Heart left ventricle (tissue), 16 donors: ENCODE measurements around the gene LRRC36. TPM values are rescaled to one million over a fixed set of nuclear protein-coding genes. Genes with fewer than 3 reads are reported as not detected.

Source experiments
- ATAC-seq, 4 donors: fragments of 200-7000 bp; cut with Tn5 transposase; one replicate each; pipeline ENCODE4 v1.9.1; 2020 to 2022; ENCODE audit warnings: moderate library complexity in 4 of 4, mild to moderate bottlenecking in 3 of 4, moderate number of reproducible peaks in 1 of 4
- DNase-seq, 5 donors: peaks; one replicate each; pipeline ENCODE4 v3.0.0-alpha.2; 2020
- H3K27ac ChIP-seq, 12 donors: fragments of 200-600 bp; sonication (generic) in 4 of 12; one replicate each; pipeline versions ENCODE4 v1.5.0 to v1.8.0; 2016 to 2022; ENCODE audit warnings: mild to moderate bottlenecking in 2 of 12
- H3K27me3 ChIP-seq, 9 donors: fragments of 200-600 bp; sonication (generic) in 2 of 9; one replicate each; pipeline versions ENCODE4 v1.5.1 to v1.8.0; 2016 to 2022; ENCODE audit warnings: mild to moderate bottlenecking in 3 of 9
- H3K36me3 ChIP-seq, 9 donors: fragments of 200-600 bp; sonication (generic) in 2 of 9; one replicate each; pipeline versions ENCODE4 v1.5.0 to v1.8.0; 2018 to 2022; ENCODE audit warnings: mild to moderate bottlenecking in 2 of 9
- H3K4me1 ChIP-seq, 12 donors: fragments of 200-600 bp; sonication (generic) in 4 of 12; one replicate each; pipeline versions ENCODE4 v1.5.0 to v1.8.0; 2016 to 2022; ENCODE audit warnings: mild to moderate bottlenecking in 3 of 12
- H3K4me3 ChIP-seq, 12 donors: fragments of 200-600 bp; sonication (generic) in 4 of 12; one replicate each; pipeline versions ENCODE4 v1.5.0 to v1.8.0; 2017 to 2022; ENCODE audit warnings: mild to moderate bottlenecking in 9 of 12, moderate library complexity in 4 of 12
- H3K9me3 ChIP-seq, 12 donors: fragments of 200-600 bp; sonication (generic) in 4 of 12; one replicate each; pipeline versions ENCODE4 v1.5.0 to v1.8.0; 2016 to 2022; ENCODE audit warnings: mild to moderate bottlenecking in 1 of 12
- POLR2A ChIP-seq, 2 donors: fragments of 450-650 bp; IDR thresholded peaks; one replicate each; pipeline ENCODE4 v1.6.1; 2017; ENCODE audit warnings: antibody characterized with exemption in 2 of 2, mild to moderate bottlenecking in 2 of 2, moderate library complexity in 2 of 2
- WGBS, 4 donors: extraction: QIAGEN DNeasy Blood & Tissue Kit in 2 of 4; methylation state at CpG; one replicate each; pipeline versions ENCODE4 v1.1.5 to v1.1.7; 2013 to 2018; 5-methylcytosine and 5-hydroxymethylcytosine counted together
- intact Hi-C, 10 donors: fragments of 100-400 bp; cut with DNase I; formaldehyde crosslinking; loops; one replicate each; pipeline versions ENCODE4 v1.11.1 to v1.14.2; 2022
- polyA plus RNA-seq, 2 donors: library from polyadenylated mRNA; stranded (reverse); fragments of 200-250 nt; gene quantifications; one replicate each; pipeline ENCODE4 v1.2.3, GENCODE V29; 2013
- total RNA-seq, 9 donors: library from RNA; depleted of rRNA in 2 of 9; stranded (reverse); fragments of >200 nt in 2 of 9; fragmentation: NEBNext Ultra II Directional in 3 of 9; extraction: Animal tissue kit (Norgen Biotek cat#: 25700) in 3 of 9; gene quantifications; one replicate each; pipeline versions ENCODE4 v1.1.0 to v1.2.4, GENCODE V29; 2016 to 2023
- TF ChIP-seq, protein P1 (sequence below), 12 donors: fragments of 200-600 bp; sonication (generic) in 4 of 12; IDR thresholded peaks; one replicate each; pipeline versions ENCODE4 v1.5.0 to v1.8.0; 2018 to 2022; ENCODE audit warnings: antibody characterized with exemption in 12 of 12, mild to moderate bottlenecking in 5 of 12
- donor health status: ischemic (EF 13 %, LVEDD 7.1; RV severe dilation, severe dysfunction).
- donor health status: healthy with polysubstance abuse.
- donor health status: DM: no; HTN: yes; CAD: no.
- donor health status: DM: no; HTN: no; CAD: no.
- donor health status: ischemic (EF 25% LVEDD 6.9; RV normal size, moderate dysfunction).
- donor health status: ischemic (EF 25% LVEDD 5.7; RV mildly dilated, moderate dysfunction).
- donor health status: healthy.
- donor health status: DM: yes; HTN: yes; CAD: no.
- donor health status: ischemic (EF 35%, LVEDD 5.7; RV mildly dilated, moderate dysfunction).
- donor health status: nonischemic (EF 11% LVEDD 7.7; RV severe dilation, severe dysfunction).
- donor health status: DM: yes; HTN: yes; CAD: no.
- donor health status: PGD.
- donor health status: ischemic (EF 29% LVEDD 5.4; RV normal size, mild dysfunction).
- donor health status: nonischemic (EF 23%, LVEDD 6.1; RV moderate dilation, normal function).

Gene LRRC36
- total and polyA plus RNA-seq, 11 donors: 0.15 to 0.42 (median 0.27) TPM; not detected in 8

DNA sequence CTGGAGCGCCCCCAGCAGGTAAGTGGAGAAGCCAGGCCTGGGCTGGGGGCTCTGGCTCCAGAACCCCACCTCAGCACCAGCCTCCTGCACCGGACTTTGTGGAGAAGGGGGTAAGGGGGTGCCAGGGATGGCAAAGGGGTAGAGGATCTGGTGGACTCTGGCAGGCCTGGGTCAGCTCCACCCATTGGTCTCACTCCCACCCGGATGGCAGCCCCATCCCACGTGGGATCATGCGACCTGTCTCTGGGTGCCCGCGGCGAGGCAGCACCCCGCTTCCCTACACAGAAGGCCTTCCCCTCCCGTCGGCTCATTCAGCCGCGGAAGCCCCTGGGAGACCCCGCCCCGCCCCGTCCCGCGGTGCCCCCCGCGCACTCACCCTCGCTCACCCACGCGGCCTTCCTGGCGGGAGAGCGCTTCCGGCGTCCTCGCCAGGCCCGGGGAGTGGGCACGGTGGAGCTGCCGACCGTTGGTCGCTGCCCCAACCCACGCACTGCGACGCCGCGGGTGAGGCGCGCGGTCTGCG lies 47.8 kb upstream of the LRRC36 start:
- Histone ChIP-seq H3K36me3 (peaks cover 0 to 2% (median 0%) of the 10 kb centered on the region in 9 donors), H3K27ac (peak overlapping the region in 3 of 12 donors; percentile 24 to 60 (median 48)), H3K27me3 (peaks cover 0 to 3% (median 0%) of the 10 kb centered on the region in 9 donors), H3K4me1 (peaks cover 0 to 26% (median 7%) of the 10 kb centered on the region in 12 donors), H3K4me3 (peak overlapping the region; percentile 3 to 69 (median 55)), H3K9me3 (no peaks in the 10 kb centered on the region)
- TF ChIP-seq POLR2A (IDR thresholded peaks at IDR 0.05): no peak
- TF ChIP-seq, protein P1, sequence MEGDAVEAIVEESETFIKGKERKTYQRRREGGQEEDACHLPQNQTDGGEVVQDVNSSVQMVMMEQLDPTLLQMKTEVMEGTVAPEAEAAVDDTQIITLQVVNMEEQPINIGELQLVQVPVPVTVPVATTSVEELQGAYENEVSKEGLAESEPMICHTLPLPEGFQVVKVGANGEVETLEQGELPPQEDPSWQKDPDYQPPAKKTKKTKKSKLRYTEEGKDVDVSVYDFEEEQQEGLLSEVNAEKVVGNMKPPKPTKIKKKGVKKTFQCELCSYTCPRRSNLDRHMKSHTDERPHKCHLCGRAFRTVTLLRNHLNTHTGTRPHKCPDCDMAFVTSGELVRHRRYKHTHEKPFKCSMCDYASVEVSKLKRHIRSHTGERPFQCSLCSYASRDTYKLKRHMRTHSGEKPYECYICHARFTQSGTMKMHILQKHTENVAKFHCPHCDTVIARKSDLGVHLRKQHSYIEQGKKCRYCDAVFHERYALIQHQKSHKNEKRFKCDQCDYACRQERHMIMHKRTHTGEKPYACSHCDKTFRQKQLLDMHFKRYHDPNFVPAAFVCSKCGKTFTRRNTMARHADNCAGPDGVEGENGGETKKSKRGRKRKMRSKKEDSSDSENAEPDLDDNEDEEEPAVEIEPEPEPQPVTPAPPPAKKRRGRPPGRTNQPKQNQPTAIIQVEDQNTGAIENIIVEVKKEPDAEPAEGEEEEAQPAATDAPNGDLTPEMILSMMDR (IDR thresholded peaks at IDR 0.05): no peak
- ATAC-seq (peak in 3 of 4 donors; percentile 4 to 19 (median 19)), DNase-seq (peak in 1 of 5 donors; percentile 20)
- 5 to 16% (median 8%) methylated on average over 4 to 42 of the region's 42 CpGs for WGBS, 4 donors
- intact Hi-C loops: loop anchor here in 1 of 10 donors (5.0 kb wide), 1 partner anchor 118 kb away; no protein-coding TSS in a partner anchor

DNA sequence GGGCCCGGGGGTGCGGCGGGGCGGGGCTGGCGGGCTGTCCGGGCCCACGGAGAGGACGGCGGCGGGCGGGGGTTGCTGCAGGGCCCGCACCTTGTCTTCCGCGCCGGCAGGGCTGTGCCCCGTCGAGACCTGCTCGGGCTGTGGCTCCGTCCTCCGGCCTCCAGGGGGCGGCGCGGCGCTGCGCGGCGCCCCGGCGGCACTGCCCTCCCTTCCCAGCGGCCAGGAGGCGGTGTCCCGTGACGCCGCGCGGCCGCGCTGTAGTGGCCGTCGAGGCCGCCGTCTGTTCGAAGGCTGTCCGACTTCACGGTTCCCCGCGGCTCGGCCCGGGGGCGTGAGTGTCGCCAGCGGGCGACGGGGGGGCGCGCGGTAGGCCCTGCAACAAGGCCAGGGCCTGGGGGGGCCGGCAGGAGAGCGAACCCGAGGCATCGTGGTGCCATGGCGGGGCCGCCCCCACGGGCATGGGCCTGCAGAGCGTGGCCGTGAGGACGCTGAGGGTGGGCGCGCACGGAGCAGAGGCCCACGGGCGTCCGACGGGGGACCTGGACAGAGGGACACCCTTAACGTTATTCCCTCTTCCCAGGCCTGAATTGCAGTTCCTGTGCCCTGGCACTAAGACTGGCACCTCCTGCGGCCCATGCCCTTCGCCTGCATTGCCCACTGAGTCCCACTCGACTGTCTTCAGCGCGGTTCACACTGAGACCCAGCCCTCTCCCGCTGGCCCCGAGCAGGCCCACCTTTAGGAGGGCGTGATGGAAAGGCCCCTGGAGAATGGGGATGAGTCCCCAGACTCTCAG lies 47.1 kb upstream of the LRRC36 start, which contains the start of gene PLEKHG4:
TSS of gene PLEKHG4 (plus strand) at position 237 of the 794 bp plus-strand sequence. CDS start at position 750, 513 bp downstream.
- H3K27ac ChIP-seq: peak within 1 kb of the TSS in 3 of 12 donors; percentile 24 to 60 (median 48)
- intact Hi-C loops: loop anchor here in 4 of 10 donors (5.0 to 10.0 kb wide), 2 partner anchors 115 to 118 kb away; partner anchors contain the start of gene TPPP3 (in 3 of the 4)
- no peaks in the 10 kb centered on the region for H3K9me3 ChIP-seq
- TF ChIP-seq, protein P1 (IDR thresholded peaks at IDR 0.05): peak; percentile 24 to 81 (median 64)
- TF ChIP-seq POLR2A (IDR thresholded peaks at IDR 0.05): no peak
- H3K27me3 ChIP-seq: peaks cover 0 to 3% (median 0%) of the 10 kb centered on the region in 9 donors
- H3K4me3 ChIP-seq: peak within 1 kb of the TSS; percentile 3 to 69 (median 55)
- DNase-seq (peak; percentile 62 to 89 (median 72)), ATAC-seq (peak; percentile 38 to 90 (median 82))
- 26 to 38% (median 32%) methylated on average over 34 to 83 of the region's 83 CpGs for WGBS, 4 donors
- H3K4me1 ChIP-seq: peaks cover 0 to 26% (median 7%) of the 10 kb centered on the region in 12 donors
- H3K36me3 ChIP-seq: peaks cover 0 to 2% (median 0%) of the 10 kb centered on the region in 9 donors

DNA sequence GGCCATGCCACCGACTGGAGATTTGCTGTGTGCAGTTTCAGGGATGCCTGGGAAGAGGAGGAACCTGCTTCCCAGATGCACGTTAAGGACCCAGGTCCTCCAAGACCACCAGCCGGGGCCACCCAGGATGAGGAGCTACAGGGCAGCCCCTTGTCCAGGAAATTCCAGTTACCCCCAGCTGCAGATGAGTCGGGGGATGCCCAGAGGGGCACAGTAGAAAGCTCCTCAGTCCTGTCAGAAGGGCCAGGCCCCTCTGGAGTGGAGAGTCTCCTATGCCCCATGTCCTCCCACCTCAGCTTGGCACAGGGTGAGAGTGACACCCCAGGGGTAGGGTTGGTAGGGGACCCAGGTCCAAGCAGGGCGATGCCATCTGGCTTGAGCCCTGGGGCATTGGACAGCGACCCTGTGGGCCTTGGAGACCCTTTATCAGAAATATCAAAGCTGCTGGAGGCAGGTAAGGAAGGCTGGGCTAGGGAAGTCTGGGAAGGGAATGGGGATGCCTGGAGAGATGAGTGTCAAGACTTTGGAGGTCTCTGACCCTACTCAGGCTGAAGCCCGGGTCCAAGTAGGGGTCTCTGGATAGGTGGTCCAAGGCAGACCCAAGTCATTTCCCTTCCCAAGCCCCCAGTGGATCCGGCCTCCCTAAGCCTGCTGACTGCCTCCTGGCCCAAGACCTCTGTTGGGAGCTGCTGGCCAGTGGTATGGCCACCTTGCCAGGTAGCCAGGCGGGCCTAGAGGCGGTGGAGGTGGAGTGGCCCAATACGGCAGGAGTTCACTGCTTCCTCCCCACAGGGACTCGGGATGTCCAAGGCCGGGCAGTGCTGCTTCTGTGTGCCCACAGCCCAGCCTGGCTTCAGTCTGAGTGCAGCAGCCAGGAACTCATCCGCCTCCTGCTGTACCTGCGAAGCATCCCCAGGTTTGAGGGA lies 46.3 kb upstream of the LRRC36 start:
- peak in 1 of 5 donors; percentile 18 for DNase-seq
- no peak for TF ChIP-seq POLR2A (IDR thresholded peaks at IDR 0.05)
- TF ChIP-seq, protein P1 (IDR thresholded peaks at IDR 0.05): no peak
- peaks cover 0 to 2% (median 0%) of the 10 kb centered on the region in 9 donors for H3K36me3 ChIP-seq
- no peaks in the 10 kb centered on the region for H3K9me3 ChIP-seq
- WGBS, 4 donors: 92 to 97% (median 93%) methylated on average over 10 to 15 of the region's 15 CpGs
- H3K4me3 ChIP-seq: no peak overlapping the region
- H3K27me3 ChIP-seq: peaks cover 0 to 3% (median 0%) of the 10 kb centered on the region in 9 donors
- ATAC-seq: no peak
- no peak overlapping the region for H3K27ac ChIP-seq
- intact Hi-C loops: loop anchor here in 3 of 10 donors (10.0 kb wide), 1 partner anchor 114 kb away; the partner anchor contains the start of gene TPPP3 (in 3 of the 3)
- peaks cover 0 to 26% (median 7%) of the 10 kb centered on the region in 12 donors for H3K4me1 ChIP-seq
